ENCODE results near the gene HMBS. TPM values are rescaled to one million over a fixed set of nuclear protein-coding genes. Genes with fewer than 3 reads are reported as not detected.
"Not testable (repeated sequence)": the region's sequence is repeated elsewhere in the genome, so short reads cannot be mapped to it uniquely, and the experiment has no call there.

HMBS gene
- total RNA-seq: 10 to 100 TPM; 10.7 to 21.7 (median 15.0) TPM

- Histone ChIP-seq H3K4me3 (peak within 1 kb of the TSS; percentile 50 to 79 (median 64)), H3K36me3 (peaks cover 0 to 28% (median 0%) of the 10 kb centered on the region in 3 donors), H3K27ac (peak within 1 kb of the TSS; percentile 75 to 92 (median 87)), H3K27me3 (no peaks in the 10 kb centered on the region), H3K9me3 (no peaks in the 10 kb centered on the region), H3K4me1 (peaks cover 0 to 17% (median 5%) of the 10 kb centered on the region in 4 donors)
- peak in 1 of 2 donors; percentile 59 for TF ChIP-seq POLR2A (IDR thresholded peaks at IDR 0.05)
- no peak for TF ChIP-seq CTCF (IDR thresholded peaks at IDR 0.05)
- peak; percentile 94 to 97 (median 97) for DNase-seq
These were observed at the start of gene HMBS for GRCh38 chr11:119084663-119085436. TSS of gene HMBS (plus strand) at chr11:119084881. CDS start at chr11:119085034, 153 bp downstream.

- Histone ChIP-seq H3K4me3 (no peak overlapping the region), H3K9me3 (no peaks in the 10 kb centered on the region), H3K27me3 (no peaks in the 10 kb centered on the region), H3K4me1 (no peaks in the 10 kb centered on the region), H3K27ac (no peak overlapping the region), H3K36me3 (no peaks in the 10 kb centered on the region)
- DNase-seq: no peak
- TF ChIP-seq CTCF (IDR thresholded peaks at IDR 0.05) (no peak), POLR2A (IDR thresholded peaks at IDR 0.05) (no peak)
These were observed 45.8 kb upstream of the HMBS start for GRCh38 chr11:119038884-119039283.

- not testable (repeated sequence) for H3K4me3 ChIP-seq, H3K36me3 ChIP-seq, H3K27me3 ChIP-seq, DNase-seq, H3K4me1 ChIP-seq, H3K27ac ChIP-seq, H3K9me3 ChIP-seq
These were observed 45.2 kb upstream of the HMBS start for GRCh38 chr11:119039471-119039870.

- peaks cover 0 to 20% (median 0%) of the 10 kb centered on the region in 3 donors for H3K36me3 ChIP-seq
- no peak overlapping the region for H3K27ac ChIP-seq
- no peaks in the 10 kb centered on the region for H3K4me1 ChIP-seq
- no peaks in the 10 kb centered on the region for H3K27me3 ChIP-seq
- no peaks in the 10 kb centered on the region for H3K9me3 ChIP-seq
- TF ChIP-seq CTCF (IDR thresholded peaks at IDR 0.05) (no peak), POLR2A (IDR thresholded peaks at IDR 0.05) (no peak)
- no peak overlapping the region for H3K4me3 ChIP-seq
- DNase-seq: no peak
These were observed 42.7 kb upstream of the HMBS start for GRCh38 chr11:119041821-119042514.

- Histone ChIP-seq H3K27ac (no peak overlapping the region), H3K4me1 (no peaks in the 10 kb centered on the region), H3K36me3 (peaks cover 0 to 29% (median 0%) of the 10 kb centered on the region in 3 donors), H3K9me3 (no peaks in the 10 kb centered on the region), H3K27me3 (no peaks in the 10 kb centered on the region), H3K4me3 (no peak overlapping the region)
- no peak for DNase-seq
- TF ChIP-seq POLR2A (IDR thresholded peaks at IDR 0.05): no peak
- TF ChIP-seq CTCF (IDR thresholded peaks at IDR 0.05): no peak
These were observed 41.8 kb upstream of the HMBS start for GRCh38 chr11:119042927-119043326.

- Histone ChIP-seq H3K4me1 (no peaks in the 10 kb centered on the region), H3K27ac (no peak overlapping the region), H3K27me3 (no peaks in the 10 kb centered on the region), H3K9me3 (no peaks in the 10 kb centered on the region), H3K36me3 (peaks cover 0 to 47% (median 0%) of the 10 kb centered on the region in 3 donors), H3K4me3 (no peak overlapping the region)
- no peak for TF ChIP-seq POLR2A (IDR thresholded peaks at IDR 0.05)
- TF ChIP-seq CTCF (IDR thresholded peaks at IDR 0.05): no peak
- DNase-seq: no peak
These were observed 40.0 kb upstream of the HMBS start for GRCh38 chr11:119044708-119045107.
